NCI-H69 (cell line): ENCODE results near the gene ASB7.

Experiments used
- DNase-seq: peaks from one replicate; lab custom pipeline; 2025; lab: John Stamatoyannopoulos, UW

ASB7 gene

DNA sequence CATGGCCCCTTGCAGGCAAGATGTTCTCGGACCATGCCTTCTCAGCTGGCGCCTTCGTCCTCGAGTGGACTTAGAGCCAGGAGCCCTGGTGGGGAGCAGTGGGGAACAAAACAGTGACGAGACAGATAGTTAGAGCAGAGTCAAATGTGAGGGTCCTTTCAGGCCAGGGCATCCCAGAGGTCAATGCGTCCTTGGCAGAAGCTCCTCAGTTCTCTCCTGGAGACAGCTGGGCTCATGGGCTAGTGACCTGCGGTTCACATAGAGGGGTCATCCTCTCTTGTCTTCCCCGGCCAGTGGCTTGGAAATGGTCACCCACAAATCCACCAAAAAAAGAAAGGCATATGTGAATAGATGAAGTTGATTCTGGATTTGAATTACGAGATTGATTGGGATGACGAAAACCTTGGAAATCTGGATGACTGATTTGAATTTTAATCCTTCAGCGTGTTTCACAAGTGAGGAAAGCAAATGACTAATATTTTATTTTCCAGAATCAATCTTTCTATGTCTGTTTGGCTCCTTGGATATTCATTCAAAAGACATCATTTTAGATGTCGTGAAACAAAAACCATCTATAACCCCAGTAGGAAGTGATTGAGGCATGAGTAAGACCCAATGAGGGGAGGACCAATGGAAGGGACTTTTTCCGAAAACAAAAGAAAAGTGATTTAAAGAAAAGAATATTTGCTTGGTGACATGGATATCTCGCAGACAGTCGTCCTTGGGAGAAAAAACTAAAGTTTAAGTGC, 84.5 kb downstream of the ASB7 start:
- DNase-seq, result no peak

DNA sequence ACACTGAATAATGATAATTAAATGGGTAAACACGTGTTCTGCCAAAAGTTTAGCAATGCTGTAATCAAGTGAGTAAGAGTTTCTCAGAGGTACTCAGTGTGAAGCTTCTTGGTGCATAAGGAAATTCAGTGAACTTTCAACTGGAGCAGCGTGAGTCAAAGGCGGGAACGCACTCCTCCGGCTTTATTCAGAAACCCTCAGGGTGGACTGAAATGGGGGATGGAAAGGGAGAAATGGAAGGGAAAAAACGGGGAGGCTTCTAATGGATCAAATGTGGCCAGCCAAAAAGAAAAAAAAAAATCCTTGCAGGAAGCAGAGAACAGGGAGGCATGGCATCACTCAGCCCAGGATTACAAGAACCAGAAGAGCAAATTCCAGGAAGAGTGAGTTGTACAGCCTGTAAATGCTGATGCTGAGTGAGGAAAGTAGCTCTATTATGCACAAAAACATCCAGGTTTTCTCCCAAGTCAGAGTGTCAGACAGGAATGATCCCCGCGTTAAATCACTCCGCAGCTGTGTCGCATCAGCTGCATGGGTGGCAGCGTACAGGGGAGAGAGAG, 85.3 kb downstream of the ASB7 start:
- no peak for DNase-seq

DNA sequence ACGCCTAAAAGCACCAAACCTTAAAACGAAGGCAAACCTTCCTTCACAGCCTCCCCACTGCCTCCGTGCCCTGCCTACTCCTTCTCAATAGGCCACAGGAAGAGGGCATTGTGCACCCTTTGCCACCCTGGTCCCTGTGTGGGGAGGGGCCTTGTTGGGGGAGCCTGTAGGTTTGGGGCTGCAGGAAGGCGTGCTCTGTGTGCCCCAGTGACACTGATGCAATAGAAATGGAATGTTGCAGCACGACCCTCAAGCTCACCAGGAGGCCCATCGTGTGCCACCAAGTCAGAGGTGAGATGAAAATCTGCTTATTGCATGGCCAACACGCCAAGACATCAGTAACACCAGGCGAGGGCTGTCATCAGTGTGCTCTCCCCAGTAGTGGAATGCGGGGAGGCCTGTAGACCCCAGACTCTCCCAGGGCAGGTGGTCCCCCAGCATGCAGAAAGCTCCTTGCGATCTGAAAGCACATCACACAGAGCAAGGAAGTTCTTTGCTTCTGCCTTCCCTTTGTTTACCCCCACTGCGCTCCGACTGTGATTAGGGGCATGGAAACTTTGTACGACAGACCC, 86.2 kb downstream of the ASB7 start:
- DNase-seq, result no peak

- DNase-seq, result no peak
Measured at GRCh38 chr15:100689131-100689899, 86.9 kb downstream of the ASB7 start.

DNA sequence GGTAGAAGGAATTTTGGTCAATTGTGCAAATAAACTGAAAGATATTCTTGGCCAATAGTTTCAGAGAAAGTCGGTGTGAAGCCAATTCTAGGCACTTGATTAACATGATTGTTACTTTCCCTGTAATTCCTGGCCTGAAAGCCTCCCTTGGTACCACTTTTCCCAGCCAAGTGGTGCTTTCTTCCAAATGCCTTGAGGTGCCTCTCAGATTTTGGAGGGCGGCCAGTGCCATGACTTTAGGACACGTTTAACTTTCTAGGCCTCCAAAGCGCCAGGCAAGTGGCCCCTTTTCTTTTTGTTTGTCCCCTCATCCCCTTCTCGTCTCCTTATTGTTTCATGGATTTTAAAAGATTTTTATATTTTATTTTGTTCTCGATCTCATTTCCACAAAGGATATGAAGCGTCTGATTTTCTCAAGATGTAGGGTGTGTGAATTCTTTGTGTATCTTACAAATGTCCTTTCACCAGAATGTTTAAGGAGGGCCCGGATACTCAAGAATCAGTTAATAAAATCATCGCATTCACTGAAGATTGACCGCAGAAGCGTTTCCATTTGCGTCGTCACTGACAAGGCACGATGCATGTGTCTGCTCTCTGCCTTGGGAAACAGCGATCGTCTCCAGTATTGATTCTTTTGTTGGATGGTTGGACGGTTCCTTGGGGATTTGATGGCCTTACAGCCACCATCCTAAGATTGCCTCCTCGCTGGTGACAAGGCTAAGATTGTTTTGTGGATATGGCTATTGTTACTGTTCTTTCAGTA, 87.8 kb downstream of the ASB7 start:
- no peak for DNase-seq

DNA sequence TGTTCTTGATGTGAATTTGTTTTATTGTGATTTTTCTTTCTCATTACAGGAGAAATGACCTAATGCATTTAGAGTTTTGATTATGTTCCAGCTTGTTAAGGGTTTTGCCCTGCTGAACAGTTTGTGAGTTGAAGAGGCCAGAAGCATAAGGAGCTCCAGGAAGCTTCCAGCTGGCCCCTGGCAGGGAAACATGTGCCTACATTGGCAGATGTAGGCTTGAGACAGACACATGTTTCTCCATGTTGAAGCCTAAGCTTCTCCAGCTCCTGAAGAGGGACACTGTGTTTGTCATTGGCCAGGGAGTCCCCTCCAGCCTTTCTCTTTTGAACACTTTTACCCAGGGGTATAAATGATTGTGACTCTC, 88.4 kb downstream of the ASB7 start:
- DNase-seq, result no peak

- DNase-seq, result no peak
Measured at GRCh38 chr15:100691321-100691720, 88.9 kb downstream of the ASB7 start.

- DNase-seq, result no peak
Measured at GRCh38 chr15:100692246-100692645, 89.9 kb downstream of the ASB7 start.

- DNase-seq, result no peak
Measured at GRCh38 chr15:100692671-100693070, 90.3 kb downstream of the ASB7 start.

DNA sequence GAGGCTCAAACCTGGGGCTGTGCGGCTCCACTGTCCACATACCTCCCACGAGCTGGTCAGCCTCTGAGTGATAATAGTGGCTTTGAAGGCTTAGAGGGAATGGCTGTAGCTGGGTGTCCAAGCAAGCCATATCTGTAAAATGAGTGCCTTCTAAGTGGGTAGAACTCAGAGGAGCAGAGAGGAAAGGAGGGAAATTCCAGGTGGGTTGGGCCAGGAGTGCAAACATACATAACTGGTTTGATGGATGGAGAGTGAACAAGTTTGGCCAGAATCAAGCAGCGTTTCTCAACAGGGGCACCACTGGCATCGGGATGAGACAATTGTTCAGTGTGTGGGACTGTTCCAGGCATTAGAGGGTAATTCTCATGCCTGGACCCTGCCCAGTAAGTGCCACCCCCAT, 91.1 kb downstream of the ASB7 start:
- DNase-seq, result no peak

- no peak for DNase-seq
Measured at GRCh38 chr15:100694381-100695021, 92.1 kb downstream of the ASB7 start.

DNA sequence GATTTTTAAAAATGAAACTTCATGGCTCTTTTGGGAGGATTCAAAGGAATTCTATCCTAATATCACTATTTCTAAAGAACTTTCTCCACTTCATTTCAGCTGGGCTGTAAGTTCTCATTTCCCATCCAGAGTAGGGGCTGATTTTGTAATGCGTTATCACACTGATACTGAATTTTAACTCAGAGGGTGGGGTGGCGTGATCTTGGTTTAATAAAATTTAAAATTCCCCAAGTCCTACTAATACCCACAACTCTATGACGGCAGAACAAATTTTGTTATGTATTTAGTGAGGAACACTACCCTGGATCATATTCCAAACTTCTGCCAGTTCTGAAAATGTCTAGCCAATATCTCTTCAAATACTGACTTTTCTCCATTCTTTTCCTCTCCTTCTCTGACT, 92.7 kb downstream of the ASB7 start:
- DNase-seq, result no peak

- no peak for DNase-seq
Measured at GRCh38 chr15:100696452-100696851, 94.1 kb downstream of the ASB7 start.
